Right atrium auricular region (tissue), 2 donors: Measurements from ENCODE around the gene DMXL1. TPM values are rescaled to one million over a fixed set of nuclear protein-coding genes. Genes with fewer than 3 reads are reported as not detected.

ENCODE experiments used
- DNase-seq: peaks from one replicate; pipeline ENCODE4 v3.0.0-alpha.2; 2019; ENCODE audit warnings: low spot score
- H3K27ac ChIP-seq, 2 donors: fragments of 200-600 bp; sonication (generic); 1 replicate in 1 of 2; 2 replicates in 1 of 2; pipeline ENCODE4 v1.5.1; 2016 to 2019
- H3K27me3 ChIP-seq, 2 donors: fragments of 200-600 bp; sonication (generic); one replicate each; pipeline versions ENCODE4 v1.5.1 to v1.6.0; 2017 to 2019
- H3K36me3 ChIP-seq: fragments of 200-600 bp; sonication (generic); one replicate; pipeline ENCODE4 v1.5.1; 2016
- H3K4me1 ChIP-seq, 2 donors: fragments of 200-600 bp; sonication (generic); one replicate each; pipeline versions ENCODE4 v1.5.1 to v1.6.0; 2017 to 2019
- H3K4me3 ChIP-seq, 2 donors: fragments of 200-600 bp; sonication (generic); 1 replicate in 1 of 2; 2 replicates in 1 of 2; pipeline ENCODE4 v1.5.1; 2017 to 2019; ENCODE audit warnings: mild to moderate bottlenecking in 1 of 2, moderate library complexity in 1 of 2
- H3K9me3 ChIP-seq, 2 donors: fragments of 200-600 bp; sonication (generic); one replicate each; pipeline ENCODE4 v1.5.1; 2019
- CTCF ChIP-seq, 2 donors: fragments of 200-600 bp; sonication (generic); IDR thresholded peaks; one replicate each; pipeline ENCODE4 v1.5.1; 2019; ENCODE audit warnings: antibody characterized with exemption in 2 of 2
- total RNA-seq, 2 donors: library from RNA; depleted of rRNA; stranded (reverse); fragments of >200 nt; gene quantifications; one replicate each; pipeline ENCODE4 v1.1.0, GENCODE V29; 2016

The DMXL1 gene
- total RNA-seq, 2 donors from 2014 or later: 29.4 to 40.5 TPM

- no peaks in the 10 kb centered on the region for H3K36me3 ChIP-seq
- TF ChIP-seq CTCF (IDR thresholded peaks at IDR 0.05): no peak
- no peaks in the 10 kb centered on the region for H3K9me3 ChIP-seq
- no peak for DNase-seq
- no peaks in the 10 kb centered on the region for H3K27me3 ChIP-seq
- no peak overlapping the region for H3K27ac ChIP-seq
- H3K4me3 ChIP-seq: no peak overlapping the region
- peaks cover 0 to 18% of the 10 kb centered on the region in 2 donors for H3K4me1 ChIP-seq
Measured at GRCh38 chr5:119275146-119275545, 204.3 kb downstream of the DMXL1 start.

- no peaks in the 10 kb centered on the region for H3K36me3 ChIP-seq
- no peak overlapping the region for H3K27ac ChIP-seq
- no peak for DNase-seq
- no peaks in the 10 kb centered on the region for H3K9me3 ChIP-seq
- peaks cover 0 to 18% of the 10 kb centered on the region in 2 donors for H3K4me1 ChIP-seq
- H3K4me3 ChIP-seq: no peak overlapping the region
- TF ChIP-seq CTCF (IDR thresholded peaks at IDR 0.05): no peak
- no peaks in the 10 kb centered on the region for H3K27me3 ChIP-seq
Measured at GRCh38 chr5:119275601-119276173, 204.8 kb downstream of the DMXL1 start.

- H3K4me1 ChIP-seq: peaks cover 0 to 18% of the 10 kb centered on the region in 2 donors
Measured at GRCh38 chr5:119276978-119277377, 206.1 kb downstream of the DMXL1 start.

GRCh38 chr5:119279093-119279492 lies 208.2 kb downstream of the DMXL1 start:
- Histone ChIP-seq H3K4me3 (no peak overlapping the region), H3K4me1 (peaks cover 0 to 7% of the 10 kb centered on the region in 2 donors), H3K27ac (no peak overlapping the region), H3K36me3 (no peaks in the 10 kb centered on the region), H3K9me3 (no peaks in the 10 kb centered on the region), H3K27me3 (no peaks in the 10 kb centered on the region)
- no peak for TF ChIP-seq CTCF (IDR thresholded peaks at IDR 0.05)
- DNase-seq: no peak

More at GRCh38 chr5:119276978-119277377, 206.1 kb downstream of the DMXL1 start:
- no peak for TF ChIP-seq CTCF (IDR thresholded peaks at IDR 0.05)
- no peaks in the 10 kb centered on the region for H3K9me3 ChIP-seq
- DNase-seq: no peak
- H3K36me3 ChIP-seq: no peaks in the 10 kb centered on the region
- H3K4me3 ChIP-seq: no peak overlapping the region
- H3K27me3 ChIP-seq: no peaks in the 10 kb centered on the region
- H3K27ac ChIP-seq: no peak overlapping the region

GRCh38 chr5:119280380-119280779 lies 209.5 kb downstream of the DMXL1 start:
- TF ChIP-seq CTCF (IDR thresholded peaks at IDR 0.05): no peak
- Histone ChIP-seq H3K36me3 (no peaks in the 10 kb centered on the region), H3K4me3 (no peak overlapping the region), H3K4me1 (peaks cover 0 to 7% of the 10 kb centered on the region in 2 donors), H3K27ac (no peak overlapping the region), H3K27me3 (no peaks in the 10 kb centered on the region), H3K9me3 (no peaks in the 10 kb centered on the region)
- DNase-seq: no peak

GRCh38 chr5:119282628-119283027 lies 211.7 kb downstream of the DMXL1 start:
- Histone ChIP-seq H3K4me1 (peaks cover 0 to 8% of the 10 kb centered on the region in 2 donors), H3K36me3 (no peaks in the 10 kb centered on the region)

More at GRCh38 chr5:119282628-119283027, 211.7 kb downstream of the DMXL1 start:
- DNase-seq: no peak
- Histone ChIP-seq H3K27ac (no peak overlapping the region), H3K4me3 (no peak overlapping the region), H3K9me3 (no peaks in the 10 kb centered on the region), H3K27me3 (no peaks in the 10 kb centered on the region)
- no peak for TF ChIP-seq CTCF (IDR thresholded peaks at IDR 0.05)
